Stimulated activated CD4-positive, alpha-beta T cell treated with anti-CD3 and anti-CD28 coated beads, Interleukin-2, amount 100 ng/mL, for 4 hours (primary cell): Measurements from ENCODE around the gene ALDH1A1.
"Not testable (repeated sequence)": the region's sequence is repeated elsewhere in the genome, so short reads cannot be mapped to it uniquely, and the experiment has no call there.

Source experiments
- DNase-seq: peaks from one replicate; pipeline ENCODE4 v3.0.0-alpha.2; 2020; ENCODE audit warnings: low read depth

The ALDH1A1 gene

GRCh38 chr9:72895122-72895521 is 57.7 kb downstream of the ALDH1A1 start:
- DNase-seq = no peak

- no peak for DNase-seq
Measured at GRCh38 chr9:72894342-72894741, 58.5 kb downstream of the ALDH1A1 start.

- no peak for DNase-seq
Measured at GRCh38 chr9:72893437-72893836, 59.4 kb downstream of the ALDH1A1 start.

GRCh38 chr9:72891043-72891442 is 61.8 kb downstream of the ALDH1A1 start:
- no peak for DNase-seq

- no peak for DNase-seq
Measured at GRCh38 chr9:72888943-72889342, 63.9 kb downstream of the ALDH1A1 start.

GRCh38 chr9:72888067-72888466 is 64.8 kb downstream of the ALDH1A1 start:
- no peak for DNase-seq

- no peak for DNase-seq
Measured at GRCh38 chr9:72886386-72886785, 66.5 kb downstream of the ALDH1A1 start.

- no peak for DNase-seq
Measured at GRCh38 chr9:72884508-72884907, 68.3 kb downstream of the ALDH1A1 start.

- no peak for DNase-seq
Measured at GRCh38 chr9:72883875-72884274, 69.0 kb downstream of the ALDH1A1 start.

GRCh38 chr9:72882117-72882775 is 70.6 kb downstream of the ALDH1A1 start:
- no peak for DNase-seq

- DNase-seq = no peak
Measured at GRCh38 chr9:72880821-72881220, 72.0 kb downstream of the ALDH1A1 start.

GRCh38 chr9:72875221-72875620 is 77.6 kb downstream of the ALDH1A1 start:
- DNase-seq = no peak

GRCh38 chr9:72874344-72874743 is 78.5 kb downstream of the ALDH1A1 start:
- DNase-seq = no peak

GRCh38 chr9:72873456-72873855 is 79.4 kb downstream of the ALDH1A1 start:
- DNase-seq = no peak

GRCh38 chr9:72872718-72873117 is 80.1 kb downstream of the ALDH1A1 start:
- DNase-seq = no peak

GRCh38 chr9:72871685-72872084 is 81.2 kb downstream of the ALDH1A1 start:
- no peak for DNase-seq

- DNase-seq = no peak
Measured at GRCh38 chr9:72864327-72864726, 88.5 kb downstream of the ALDH1A1 start.

- DNase-seq = no peak
Measured at GRCh38 chr9:72863456-72864094, 89.3 kb downstream of the ALDH1A1 start.

GRCh38 chr9:72862788-72863187 is 90.1 kb downstream of the ALDH1A1 start:
- not testable (repeated sequence) for DNase-seq

GRCh38 chr9:72858089-72858912 is 94.6 kb downstream of the ALDH1A1 start:
- DNase-seq = no peak

GRCh38 chr9:72857624-72857996 is 95.2 kb downstream of the ALDH1A1 start:
- no peak for DNase-seq

- DNase-seq = no peak
Measured at GRCh38 chr9:72856972-72857623, 95.8 kb downstream of the ALDH1A1 start.
